Activated gamma-delta T cell (primary cell): ENCODE measurements around the gene TMEM259.

Source experiments
- DNase-seq: peaks from one replicate; lab custom pipeline; 2025; lab: John Stamatoyannopoulos, UW

Gene TMEM259

GRCh38 chr19:961866-962620 is 58.9 kb downstream of the TMEM259 start:
- no peak for DNase-seq

GRCh38 chr19:960601-960938 is 60.4 kb downstream of the TMEM259 start:
- no peak for DNase-seq

- no peak for DNase-seq
Observed at GRCh38 chr19:960020-960419, 60.9 kb downstream of the TMEM259 start.
